B cell (primary cell): Measurements from ENCODE around the gene CTBP2. TPM values are rescaled to one million over a fixed set of nuclear protein-coding genes. Genes with fewer than 3 reads are reported as not detected.

ENCODE experiments used
- ATAC-seq: fragments of 200-7000 bp; cut with Tn5 transposase; one replicate; pipeline ENCODE4 v1.10.0; 2021; ENCODE audit warnings: low read depth, mild to moderate bottlenecking, moderate number of reproducible peaks, moderate library complexity
- CTCF ChIA-PET: fragments of 350-600 bp; sonication (Branson Sonifier 250); formaldehyde crosslinking; loops from one replicate; lab custom pipeline; 2021; ENCODE audit warnings: antibody characterized with exemption, inconsistent platforms; lab: Charles Lee
- POLR2A ChIA-PET: fragments of 350-600 bp; sonication (Branson Sonifier 250); formaldehyde crosslinking; loops from one replicate; lab custom pipeline; 2021; ENCODE audit warnings: antibody characterized with exemption; lab: Charles Lee
- DNase-seq: peaks from one replicate; pipeline ENCODE4 v3.0.0; 2013
- H2AFZ ChIP-seq: 2 replicates; pipeline ENCODE4 v1.6.1; 2012; ENCODE audit warnings: mild to moderate bottlenecking, low read depth, low read length; ENCODE audit not compliant: insufficient read depth, poor library complexity, severe bottlenecking
- H3K27ac ChIP-seq, 2 donors: 1 replicate in 1 of 2; 2 replicates in 1 of 2; pipeline ENCODE4 v1.5.1; 2012 to 2013; ENCODE audit warnings: low read length in 2 of 2, mild to moderate bottlenecking in 2 of 2, moderate library complexity in 1 of 2
- H3K27me3 ChIP-seq, 4 experiments: fragments of 200-600 bp in 1 of 4; sonication (generic) in 1 of 4; replicated peaks in 1 of 4; 1 replicate in 2 of 4; 2 replicates in 2 of 4; pipeline versions ENCODE4 v1.6.1 to v1.7.0; 2013 to 2016; ENCODE audit warnings: low read length in 3 of 4, mild to moderate bottlenecking in 2 of 4, mixed read lengths in 1 of 4, moderate library complexity in 1 of 4; ENCODE audit not compliant: insufficient read depth in 4 of 4, control insufficient read depth in 3 of 4; ENCODE audit errors: control extremely low read depth in 1 of 4
- H3K36me3 ChIP-seq, 2 experiments: replicated peaks in 1 of 2; 1 replicate in 1 of 2; 2 replicates in 1 of 2; pipeline versions ENCODE4 v1.6.1 to v1.7.1; 2013; ENCODE audit warnings: low read length in 1 of 2; ENCODE audit not compliant: insufficient read depth in 2 of 2, control insufficient read depth in 1 of 2; ENCODE audit errors: control extremely low read depth in 1 of 2, extremely low read depth in 1 of 2
- H3K4me1 ChIP-seq, 2 donors: fragments of 200-600 bp in 1 of 2; sonication (generic) in 1 of 2; 1 replicate in 1 of 2; 2 replicates in 1 of 2; pipeline versions ENCODE4 v1.5.1 to v1.6.1; 2013 to 2017; ENCODE audit warnings: low read length in 2 of 2; ENCODE audit not compliant: control insufficient read depth in 2 of 2, insufficient read depth in 2 of 2
- H3K4me2 ChIP-seq: replicated peaks from 2 replicates; pipeline ENCODE3; 2012; ENCODE audit warnings: mild to moderate bottlenecking, low read depth, low read length; ENCODE audit not compliant: poor library complexity, severe bottlenecking
- H3K4me3 ChIP-seq, 5 experiments: fragments of 200-600 bp in 1 of 5; sonication (generic) in 1 of 5; 1 replicate in 3 of 5; 2 replicates in 2 of 5; pipeline versions ENCODE4 v1.5.1 to v1.7.0; 2011 to 2016; ENCODE audit warnings: low read length in 4 of 5, mild to moderate bottlenecking in 4 of 5, low read depth in 2 of 5, control low read depth in 1 of 5, moderate library complexity in 1 of 5; ENCODE audit not compliant: insufficient read depth in 1 of 5; ENCODE audit errors: control extremely low read depth in 1 of 5, extremely low read depth in 1 of 5
- H3K79me2 ChIP-seq: fragments of 200-600 bp; sonication (generic); one replicate; pipeline ENCODE4 v1.6.0; 2016; ENCODE audit warnings: low read length; ENCODE audit not compliant: control insufficient read depth, insufficient read depth
- H3K9ac ChIP-seq: fragments of 200-600 bp; sonication (generic); 2 replicates; pipeline ENCODE4 v1.6.1; 2017; ENCODE audit warnings: mild to moderate bottlenecking, low read length, moderate library complexity
- H3K9me3 ChIP-seq, 3 donors: one replicate each; pipeline versions ENCODE4 v1.6.1 to v1.7.1; 2013; ENCODE audit warnings: low read length in 2 of 3; ENCODE audit not compliant: control insufficient read depth in 2 of 3, insufficient read depth in 1 of 3; ENCODE audit errors: control extremely low read depth in 1 of 3
- H4K20me1 ChIP-seq: 2 replicates; pipeline ENCODE4 v1.6.0; 2012; ENCODE audit warnings: mild to moderate bottlenecking, low read length; ENCODE audit not compliant: insufficient read depth, control insufficient read depth, poor library complexity, severe bottlenecking
- H3K27ac Mint-ChIP-seq: one replicate; pipeline ENCODE4 v1.8.0; 2021; ENCODE audit warnings: mixed read lengths
- H3K27me3 Mint-ChIP-seq: one replicate; pipeline ENCODE4 v1.8.0; 2021; ENCODE audit warnings: mixed read lengths
- H3K4me1 Mint-ChIP-seq: one replicate; pipeline ENCODE4 v1.8.0; 2021; ENCODE audit warnings: mixed read lengths
- H3K4me3 Mint-ChIP-seq: one replicate; pipeline ENCODE4 v1.8.0; 2021; ENCODE audit warnings: mixed read lengths
- H3K9me3 Mint-ChIP-seq: one replicate; pipeline ENCODE4 v1.8.0; 2022; ENCODE audit warnings: mixed read lengths; ENCODE audit not compliant: insufficient read depth
- CTCF ChIP-seq: fragments of 200-600 bp; IDR thresholded peaks from one replicate; pipeline ENCODE4 v1.8.0; 2022; ENCODE audit warnings: antibody characterized with exemption, mild to moderate bottlenecking
- EZH2 ChIP-seq: IDR thresholded peaks from 2 replicates; pipeline ENCODE4 v1.6.1; 2012; ENCODE audit warnings: borderline replicate concordance, low read depth, mild to moderate bottlenecking, moderate library complexity, low read length; ENCODE audit not compliant: insufficient read depth, poor library complexity, severe bottlenecking
- WGBS: methylation state at CpG from one replicate; pipeline ENCODE4 v1.1.5; 2013; ENCODE audit warnings: missing lambda C conversion rate; ENCODE audit not compliant: insufficient coverage; 5-methylcytosine and 5-hydroxymethylcytosine counted together
- intact Hi-C: fragments of 100-400 bp; cut with micrococcal nuclease; formaldehyde crosslinking; loops from one replicate; pipeline ENCODE4 v1.10.0; 2022
- polyA plus RNA-seq: library from polyadenylated mRNA; depleted of rRNA; stranded (reverse); fragments of >200 nt; gene quantifications from 2 replicates; pipeline ENCODE4 v1.2.3, GENCODE V29; 2012
- total RNA-seq, 2 donors: library from RNA; stranded (reverse); fragments of 120-200 nt in 1 of 2; gene quantifications; 1 replicate in 1 of 2; 2 replicates in 1 of 2; pipeline versions ENCODE4 v1.2.3 to v1.2.4, GENCODE V29; 2013 to 2022

Gene CTBP2
- total and polyA plus RNA-seq, 2 donors (not counting 1 experiment from before 2014, with no cell fraction given) = 0.39 to 0.85 TPM

GRCh38 chr10:125000366-125001312 lies 159.7 kb downstream of the CTBP2 start:
- H3K9me3 ChIP-seq = no peaks in the 10 kb centered on the region
- DNase-seq = no peak
- no peaks in the 10 kb centered on the region for H3K36me3 ChIP-seq
- no peaks in the 10 kb centered on the region for H3K4me1 ChIP-seq
- no peaks in the 10 kb centered on the region for H3K27me3 ChIP-seq
- H3K79me2 ChIP-seq = no peaks in the 10 kb centered on the region
- 67% methylated on average over 28 of the region's 35 CpGs for WGBS
- Mint-ChIP-seq H3K27me3 (no peaks in the 10 kb centered on the region), H3K9me3 (no peaks in the 10 kb centered on the region), H3K4me1 (no peaks in the 10 kb centered on the region), H3K27ac (no peak overlapping the region), H3K4me3 (no peak overlapping the region)
- H3K4me3 ChIP-seq = no peak overlapping the region
- no peaks in the 10 kb centered on the region for H4K20me1 ChIP-seq
- no peak overlapping the region for H3K9ac ChIP-seq
- POLR2A ChIA-PET = no interaction called here
- no peak overlapping the region for H3K27ac ChIP-seq
- no peak overlapping the region for H3K4me2 ChIP-seq
- CTCF ChIA-PET = no interaction called here
- intact Hi-C loops = no loop called here
- TF ChIP-seq EZH2 (no peak), CTCF (no peak)
- no peak for ATAC-seq
- no peak overlapping the region for H2AFZ ChIP-seq
